KMS-11 (cell line): ENCODE measurements around the gene ESPNL.

Experiments
- H2AFZ ChIP-seq: fragments of 200-600 bp; sonication (generic); 2 replicates; pipeline ENCODE4 v1.6.1; 2016; ENCODE audit warnings: antibody characterized with exemption, mixed run types, low read depth
- H3K27ac ChIP-seq: fragments of 200-600 bp; sonication (generic); 2 replicates; pipeline ENCODE4 v1.6.1; 2016; ENCODE audit warnings: mild to moderate bottlenecking, mixed run types
- H3K27me3 ChIP-seq: fragments of 200-600 bp; sonication (generic); 2 replicates; pipeline ENCODE4 v1.6.1; 2017; ENCODE audit warnings: mild to moderate bottlenecking, low read depth, mixed run types, moderate library complexity; ENCODE audit not compliant: insufficient read depth
- H3K36me3 ChIP-seq: fragments of 200-600 bp; sonication (generic); 2 replicates; pipeline ENCODE4 v1.6.1; 2017; ENCODE audit warnings: mild to moderate bottlenecking, mixed run types; ENCODE audit not compliant: insufficient read depth
- H3K4me1 ChIP-seq: fragments of 200-600 bp; sonication (generic); 2 replicates; pipeline ENCODE4 v1.6.1; 2016; ENCODE audit warnings: mild to moderate bottlenecking, low read depth, mixed run types; ENCODE audit not compliant: poor library complexity, severe bottlenecking
- H3K4me2 ChIP-seq: fragments of 200-600 bp; sonication (generic); 2 replicates; pipeline ENCODE4 v1.7.0; 2016; ENCODE audit warnings: mild to moderate bottlenecking, mixed run types
- H3K4me3 ChIP-seq: fragments of 200-600 bp; sonication (generic); IDR thresholded peaks from 2 replicates; pipeline ENCODE4 v1.6.1; 2017; ENCODE audit warnings: low read depth, low read length, mixed read lengths; ENCODE audit not compliant: insufficient read depth
- H3K79me2 ChIP-seq: fragments of 200-600 bp; sonication (generic); 2 replicates; pipeline ENCODE4 v1.6.1; 2016; ENCODE audit warnings: low read depth, mixed run types; ENCODE audit not compliant: insufficient read depth
- H3K9ac ChIP-seq: fragments of 200-600 bp; sonication (generic); 2 replicates; pipeline ENCODE4 v1.6.1; 2016; ENCODE audit warnings: mild to moderate bottlenecking, mixed run types
- H4K20me1 ChIP-seq: fragments of 200-600 bp; sonication (generic); 2 replicates; pipeline ENCODE4 v1.6.1; 2016; ENCODE audit warnings: mild to moderate bottlenecking, mixed run types; ENCODE audit not compliant: insufficient read depth
- CTCF ChIP-seq: fragments of 200-600 bp; sonication (generic); conservative IDR thresholded peaks from 2 replicates; pipeline ENCODE4 v1.6.1; 2017; ENCODE audit warnings: low read depth, mild to moderate bottlenecking, antibody characterized with exemption, low read length, moderate library complexity, mixed read lengths

ESPNL gene

GRCh38 chr2:238128534-238129001 lies 28.4 kb downstream of the ESPNL start:
- Histone ChIP-seq H3K27ac (no peak overlapping the region), H3K79me2 (no peaks in the 10 kb centered on the region), H2AFZ (no peak overlapping the region), H3K36me3 (no peaks in the 10 kb centered on the region), H3K4me1 (no peaks in the 10 kb centered on the region), H3K27me3 (0 out of 2 replicates have a peak, but pooled peaks cover 2% of the 10 kb centered on the region), H4K20me1 (no peaks in the 10 kb centered on the region), H3K4me2 (no peak overlapping the region), H3K9ac (no peak overlapping the region), H3K4me3 (no peak overlapping the region)
- no peak for TF ChIP-seq CTCF

- TF ChIP-seq CTCF = no peak
- Histone ChIP-seq H3K36me3 (no peaks in the 10 kb centered on the region), H3K4me1 (no peaks in the 10 kb centered on the region), H3K4me3 (no peak overlapping the region), H2AFZ (no peak overlapping the region), H3K4me2 (no peak overlapping the region), H4K20me1 (no peaks in the 10 kb centered on the region), H3K9ac (no peak overlapping the region), H3K27ac (no peak overlapping the region), H3K27me3 (0 out of 2 replicates have a peak, but pooled peaks cover 2% of the 10 kb centered on the region), H3K79me2 (no peaks in the 10 kb centered on the region)
Measured at GRCh38 chr2:238129166-238130010, 29.2 kb downstream of the ESPNL start.

GRCh38 chr2:238130111-238130695 lies 30.1 kb downstream of the ESPNL start:
- Histone ChIP-seq H3K4me3 (no peak overlapping the region), H3K9ac (no peak overlapping the region), H4K20me1 (no peaks in the 10 kb centered on the region), H3K27me3 (0 out of 2 replicates have a peak, but pooled peaks cover 2% of the 10 kb centered on the region), H3K4me2 (no peak overlapping the region), H3K4me1 (no peaks in the 10 kb centered on the region), H3K36me3 (no peaks in the 10 kb centered on the region), H3K27ac (no peak overlapping the region), H2AFZ (no peak overlapping the region), H3K79me2 (no peaks in the 10 kb centered on the region)
- no peak for TF ChIP-seq CTCF

- Histone ChIP-seq H3K79me2 (no peaks in the 10 kb centered on the region), H4K20me1 (no peaks in the 10 kb centered on the region), H3K27ac (no peak overlapping the region), H3K4me2 (no peak overlapping the region), H3K27me3 (0 out of 2 replicates have a peak, but pooled peaks cover 2% of the 10 kb centered on the region), H3K4me3 (no peak overlapping the region), H3K36me3 (no peaks in the 10 kb centered on the region), H3K4me1 (no peaks in the 10 kb centered on the region), H3K9ac (no peak overlapping the region), H2AFZ (no peak overlapping the region)
- no peak for TF ChIP-seq CTCF
Measured at GRCh38 chr2:238130696-238131628, 30.8 kb downstream of the ESPNL start.
